Upper lobe of left lung (tissue), 6 donors: ENCODE measurements around the gene ITGA5. TPM values are rescaled to one million over a fixed set of nuclear protein-coding genes. Genes with fewer than 3 reads are reported as not detected.
A peak's percentile ranks its signal among the peaks of the same experiment; 100 is the strongest.

Experiments used
- ATAC-seq, 2 donors: fragments of 200-7000 bp; cut with Tn5 transposase; one replicate each; pipeline ENCODE4 v1.9.1; 2022; ENCODE audit warnings: mild to moderate bottlenecking in 2 of 2, moderate library complexity in 2 of 2; ENCODE audit not compliant: low FRiP score in 2 of 2
- DNase-seq, 2 donors: peaks; one replicate each; pipeline ENCODE4 v3.0.0-alpha.2; 2019 to 2020
- H3K27ac ChIP-seq, 4 donors: fragments of 200-600 bp; sonication (generic); one replicate each; pipeline ENCODE4 v1.5.1; 2016 to 2019
- H3K27me3 ChIP-seq, 4 donors: fragments of 200-600 bp; sonication (generic); one replicate each; pipeline ENCODE4 v1.5.1; 2017 to 2019
- H3K36me3 ChIP-seq, 4 donors: fragments of 200-600 bp; sonication (generic); one replicate each; pipeline ENCODE4 v1.5.1; 2016 to 2019
- H3K4me1 ChIP-seq, 4 donors: fragments of 200-600 bp; sonication (generic); one replicate each; pipeline ENCODE4 v1.5.1; 2018 to 2019
- H3K4me3 ChIP-seq, 4 donors: fragments of 200-600 bp; sonication (generic); one replicate each; pipeline ENCODE4 v1.5.1; 2017 to 2019; ENCODE audit warnings: mild to moderate bottlenecking in 2 of 4, moderate library complexity in 1 of 4
- H3K9me3 ChIP-seq, 4 donors: fragments of 200-600 bp; sonication (generic); one replicate each; pipeline ENCODE4 v1.5.1; 2018 to 2019
- CTCF ChIP-seq, 6 experiments: fragments of 450-650 bp in 4 of 6; fragments of 200-600 bp in 2 of 6; sonication (generic) in 2 of 6; IDR thresholded peaks; one replicate each; pipeline ENCODE4 v1.5.1; 2016 to 2019; ENCODE audit warnings: antibody characterized with exemption in 6 of 6
- EP300 ChIP-seq, 4 donors: sonication (generic); formaldehyde crosslinking; IDR thresholded peaks; one replicate each; pipeline ENCODE4 v1.5.1; 2017; ENCODE audit warnings: antibody characterized with exemption in 4 of 4, control low read depth in 2 of 4
- POLR2A ChIP-seq, 4 donors: fragments of 450-650 bp; IDR thresholded peaks; one replicate each; pipeline ENCODE4 v1.5.1; 2016 to 2017; ENCODE audit warnings: antibody characterized with exemption in 4 of 4, mild to moderate bottlenecking in 2 of 4
- POLR2AphosphoS5 ChIP-seq, 2 donors: sonication (generic); formaldehyde crosslinking; IDR thresholded peaks; one replicate each; pipeline ENCODE4 v1.5.1; 2017; ENCODE audit warnings: antibody characterized with exemption in 2 of 2
- WGBS, 2 donors: methylation state at CpG; one replicate each; pipeline ENCODE4 v1.1.5; 2017 to 2018; 5-methylcytosine and 5-hydroxymethylcytosine counted together
- total RNA-seq, 6 donors: library from RNA; depleted of rRNA in 4 of 6; stranded (reverse); fragments of >200 nt in 4 of 6; gene quantifications; one replicate each; pipeline versions ENCODE4 v1.1.0 to v1.2.1, GENCODE V29; 2016 to 2021
- donor health status: DM: no; HTN: no; CAD: no; lungs with moderate emphysema.
- donor health status: DM: no; HTN: yes; CAD: no; lungs with severe emphysema.

Gene ITGA5
- 100 to 1,000 TPM in 2 of 6 donors, 10 to 100 TPM in 4; 48.3 to 146 (median 92.6) TPM for total RNA-seq

GRCh38 chr12:54419088-54419887 lies at the start of gene ITGA5:
Gene ITGA5 (minus strand): TSS chr12:54419266. CDS start chr12:54419198, 68 bp downstream.
- TF ChIP-seq POLR2A (IDR thresholded peaks at IDR 0.05) (peak in 3 of 4 donors; percentile 40 to 91 (median 69)), POLR2AphosphoS5 (IDR thresholded peaks at IDR 0.05) (peak; percentile 37 to 72), EP300 (IDR thresholded peaks at IDR 0.05) (no peak), CTCF (IDR thresholded peaks at IDR 0.05) (no peak)
- peaks cover 43 to 64% (median 52%) of the 10 kb centered on the region in 4 donors for H3K4me1 ChIP-seq
- H3K36me3 ChIP-seq = no peaks in the 10 kb centered on the region
- WGBS, 2 donors = 3 to 4% methylated on average over 9 to 34 of the region's 46 CpGs
- H3K4me3 ChIP-seq = peak within 1 kb of the TSS; percentile 60 to 88 (median 82)
- peak within 1 kb of the TSS; percentile 85 to 95 (median 92) for H3K27ac ChIP-seq
- peak; percentile 82 to 89 for ATAC-seq
- H3K27me3 ChIP-seq = no peaks in the 10 kb centered on the region
- DNase-seq = peak; percentile 85 to 88
- H3K9me3 ChIP-seq = no peaks in the 10 kb centered on the region

- no peak for ATAC-seq
- 59 to 73% methylated on average over 1 of the region's 1 CpG for WGBS, 2 donors
Observed at GRCh38 chr12:54465857-54466523, 46.9 kb upstream of the ITGA5 start.

DNA sequence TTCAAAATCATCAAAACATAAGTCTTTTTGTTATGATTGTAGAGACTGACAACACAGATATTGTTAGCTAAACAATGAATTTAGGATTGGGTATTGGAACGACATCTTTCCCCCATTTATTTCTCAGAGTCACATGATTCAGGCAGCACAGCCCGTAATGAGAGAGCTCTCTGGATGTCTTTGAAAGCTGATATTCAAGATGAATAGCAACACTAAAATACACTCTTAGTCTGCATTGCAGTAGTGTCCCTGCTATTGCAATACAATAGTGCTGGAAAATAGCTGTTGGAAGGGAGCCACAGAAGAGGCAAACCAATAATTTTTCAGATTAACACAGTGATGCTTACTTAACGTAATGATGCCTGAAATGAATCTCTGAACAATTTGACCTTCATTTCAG lies 44.4 kb upstream of the ITGA5 start:
- WGBS, 2 donors = 49 to 59% methylated on average over 3 of the region's 3 CpGs
- DNase-seq (no peak), ATAC-seq (no peak)
- TF ChIP-seq EP300 (IDR thresholded peaks at IDR 0.05) = no peak
- TF ChIP-seq POLR2A (IDR thresholded peaks at IDR 0.05) = no peak
- TF ChIP-seq POLR2AphosphoS5 (IDR thresholded peaks at IDR 0.05) = no peak
- no peak for TF ChIP-seq CTCF (IDR thresholded peaks at IDR 0.05)
- no peak overlapping the region for H3K27ac ChIP-seq
- no peak overlapping the region for H3K4me3 ChIP-seq
- no peaks in the 10 kb centered on the region for H3K27me3 ChIP-seq
- H3K9me3 ChIP-seq = no peaks in the 10 kb centered on the region
- no peaks in the 10 kb centered on the region for H3K36me3 ChIP-seq
- H3K4me1 ChIP-seq = no peaks in the 10 kb centered on the region

More at GRCh38 chr12:54465857-54466523, 46.9 kb upstream of the ITGA5 start:
- Histone ChIP-seq H3K4me1 (no peaks in the 10 kb centered on the region), H3K27ac (no peak overlapping the region), H3K27me3 (no peaks in the 10 kb centered on the region), H3K9me3 (no peaks in the 10 kb centered on the region), H3K36me3 (no peaks in the 10 kb centered on the region), H3K4me3 (no peak overlapping the region)
- DNase-seq = no peak
- TF ChIP-seq POLR2AphosphoS5 (IDR thresholded peaks at IDR 0.05) = no peak
- no peak for TF ChIP-seq POLR2A (IDR thresholded peaks at IDR 0.05)
- no peak for TF ChIP-seq CTCF (IDR thresholded peaks at IDR 0.05)

DNA sequence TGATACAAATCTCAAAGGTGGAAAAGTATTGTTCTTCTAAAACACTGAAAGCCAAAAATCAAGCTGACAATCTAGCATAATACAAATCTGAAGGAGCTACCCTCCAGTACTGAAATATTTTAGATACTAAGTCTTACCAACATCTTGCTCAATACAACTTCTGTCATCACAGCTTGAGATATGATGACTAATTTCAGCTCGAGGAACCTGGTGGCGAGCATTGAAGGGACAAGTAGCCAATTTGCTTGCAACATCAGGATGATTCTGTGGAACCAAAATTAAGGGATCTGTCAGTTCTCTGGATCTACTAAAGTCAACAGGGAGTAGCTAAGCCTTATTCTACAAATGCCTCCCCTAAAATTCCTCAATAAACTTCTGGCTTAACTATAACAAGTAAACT lies 44.0 kb upstream of the ITGA5 start:
- TF ChIP-seq POLR2A (IDR thresholded peaks at IDR 0.05) = no peak
- TF ChIP-seq CTCF (IDR thresholded peaks at IDR 0.05) = peak in 1 of 6 experiments; percentile 23
- Histone ChIP-seq H3K9me3 (no peaks in the 10 kb centered on the region), H3K4me1 (no peaks in the 10 kb centered on the region), H3K36me3 (no peaks in the 10 kb centered on the region), H3K27ac (no peak overlapping the region), H3K27me3 (no peaks in the 10 kb centered on the region), H3K4me3 (no peak overlapping the region)
- peak in 1 of 2 donors; percentile 87 for ATAC-seq
- DNase-seq = peak in 1 of 2 donors; percentile 45
- WGBS, 2 donors = 34 to 50% methylated on average over 2 of the region's 2 CpGs
